Measurements from ENCODE around the gene SLC47A2.

The SLC47A2 gene

DNA sequence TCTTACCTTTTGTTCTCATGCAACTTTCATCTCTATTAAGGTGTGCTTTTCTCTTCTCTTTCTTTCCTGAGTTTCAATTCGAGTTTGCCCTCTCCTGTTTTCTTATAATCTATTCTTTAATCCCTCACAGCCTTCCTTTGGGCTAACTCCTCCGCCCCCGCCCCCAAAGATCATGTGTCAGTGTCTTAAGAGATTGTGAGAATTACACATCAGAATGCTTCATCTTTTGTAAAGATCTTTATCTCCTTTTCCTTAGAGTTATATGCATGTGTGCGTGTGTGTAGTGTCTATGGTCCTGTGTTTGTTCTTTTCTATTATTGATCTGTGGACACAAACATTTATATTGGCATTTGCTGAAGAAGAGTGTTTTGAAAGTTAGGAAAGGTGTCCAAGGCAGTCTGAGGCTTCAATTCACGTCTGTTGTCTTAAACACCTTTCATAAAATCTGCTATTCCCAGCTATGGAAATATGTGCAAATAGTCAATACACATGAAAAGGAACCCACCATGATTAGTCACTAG lies 74.0 kb downstream of the SLC47A2 start:
- DNase-seq: no peak

DNA sequence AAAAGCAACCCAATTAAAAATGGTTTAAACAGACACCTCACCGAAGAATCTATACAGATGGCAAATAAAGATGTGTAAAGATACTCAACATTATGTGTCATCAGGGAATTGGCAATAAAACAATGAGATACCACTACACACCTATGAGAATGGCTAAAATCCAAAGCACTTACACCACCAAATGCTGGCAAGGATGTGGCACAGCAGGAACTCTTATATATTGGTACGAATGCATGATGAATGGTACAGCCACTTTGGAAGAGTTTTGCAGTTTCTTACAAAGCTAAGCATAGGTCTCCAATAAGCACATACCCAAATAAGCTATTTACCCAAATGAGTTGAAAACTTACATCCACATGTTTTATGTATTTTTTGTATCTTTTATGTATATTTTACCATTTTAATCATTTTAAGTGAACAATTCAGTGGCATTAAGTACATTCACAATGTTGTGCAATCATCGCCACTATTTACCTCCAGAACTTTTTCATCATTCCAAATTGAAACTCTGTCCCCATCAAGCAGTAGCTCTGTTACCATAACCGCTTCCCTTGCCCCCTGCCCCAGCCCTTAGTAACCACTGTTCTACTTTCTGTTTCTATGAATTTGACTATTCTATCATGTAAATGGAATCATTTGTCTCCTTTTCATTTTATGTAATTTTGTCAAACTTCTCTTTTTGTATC lies 74.6 kb downstream of the SLC47A2 start:
- DNase-seq: no peak

DNA sequence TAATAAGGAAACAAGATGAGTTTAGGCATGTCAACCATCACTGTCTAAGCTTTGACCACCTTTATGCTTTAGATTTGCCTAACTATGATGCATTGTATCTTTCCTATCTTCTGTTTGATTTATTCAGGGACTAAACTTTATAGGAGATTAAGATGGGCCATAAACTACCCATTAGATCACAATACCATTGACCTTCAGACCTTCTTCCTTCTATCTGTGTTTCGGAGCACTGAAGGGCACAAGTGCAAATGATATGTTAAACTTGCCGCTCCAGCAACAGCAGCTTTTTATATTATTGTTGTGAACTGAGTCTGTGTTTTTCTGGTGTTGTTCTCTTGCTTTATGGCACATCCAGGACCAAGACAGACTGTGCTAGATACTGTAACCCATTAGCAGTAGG lies 84.5 kb downstream of the SLC47A2 start:
- no peak for DNase-seq

DNA sequence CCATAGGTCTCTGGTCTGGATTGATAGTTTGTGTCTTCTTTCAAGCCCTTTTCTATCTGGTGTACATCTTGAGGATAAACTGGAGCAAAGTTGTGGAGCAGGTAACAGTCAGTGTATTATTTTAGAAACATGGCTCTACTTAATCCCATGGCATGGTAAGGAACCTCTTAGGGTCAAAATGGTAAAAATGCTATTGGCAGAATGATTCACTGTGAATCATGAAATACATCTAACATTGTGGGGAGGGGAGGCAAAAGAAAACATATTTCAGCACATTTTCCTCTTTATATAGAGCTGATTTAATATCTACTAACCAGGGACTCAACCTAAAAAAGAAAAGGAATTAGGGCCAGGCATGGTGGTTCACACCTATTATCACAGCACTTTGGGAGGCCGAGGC lies 85.7 kb downstream of the SLC47A2 start:
- no peak for DNase-seq

DNA sequence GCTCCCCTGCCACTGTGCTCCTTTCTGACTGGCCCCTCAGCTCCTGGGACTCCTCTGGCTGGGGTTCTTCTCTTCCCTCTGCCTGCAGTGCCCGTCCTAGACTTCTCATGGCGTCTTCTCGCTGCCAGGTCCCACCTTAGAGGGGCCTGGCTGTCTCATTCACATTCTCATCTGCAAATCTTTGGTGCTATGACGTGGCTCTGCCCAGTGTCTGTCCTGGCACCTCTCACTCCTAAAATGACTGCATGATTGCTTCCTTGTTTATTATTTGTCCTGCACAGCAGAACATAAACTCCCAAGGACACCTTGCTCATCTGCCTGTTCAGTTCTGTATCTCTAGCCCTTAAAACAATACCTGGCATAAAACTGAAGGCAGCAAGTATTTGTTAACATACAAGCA lies 86.3 kb downstream of the SLC47A2 start:
- no peak for DNase-seq

DNA sequence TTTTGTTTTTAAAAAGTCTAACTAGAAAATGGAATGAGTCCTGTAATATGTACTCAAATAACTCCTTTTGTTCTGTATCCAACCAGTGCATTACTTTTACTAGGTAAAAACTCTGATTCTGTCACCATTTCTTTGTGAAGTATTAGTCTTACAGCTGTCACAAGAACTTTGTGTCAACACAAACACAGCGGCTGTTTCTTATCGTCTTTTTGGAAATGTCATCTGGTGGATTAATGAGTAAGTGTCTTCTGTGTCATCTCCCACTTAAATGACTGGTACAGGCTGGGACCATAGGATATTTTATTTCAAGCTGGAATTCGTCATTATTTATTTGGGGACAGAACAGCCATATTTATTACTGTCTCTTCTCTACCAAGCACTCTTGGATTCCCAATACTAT lies 86.9 kb downstream of the SLC47A2 start:
- no peak for DNase-seq
